Stomach smooth muscle (tissue), 2 donors: ENCODE measurements around the gene FAM43B.
A peak's percentile ranks its signal among the peaks of the same experiment; 100 is the strongest.

Source experiments
- H3K27ac ChIP-seq: one replicate; pipeline ENCODE4 v1.7.0; 2013; ENCODE audit warnings: mild to moderate bottlenecking, low read length, inconsistent platforms
- H3K27me3 ChIP-seq, 2 donors: one replicate each; pipeline ENCODE4 v1.7.0; 2013; ENCODE audit warnings: low read length in 2 of 2; ENCODE audit not compliant: insufficient read depth in 2 of 2, control insufficient read depth in 1 of 2
- H3K36me3 ChIP-seq, 2 donors: one replicate each; pipeline ENCODE4 v1.7.0; 2013; ENCODE audit warnings: low read length in 2 of 2; ENCODE audit not compliant: control insufficient read depth in 2 of 2, insufficient read depth in 2 of 2
- H3K4me1 ChIP-seq: one replicate; pipeline ENCODE4 v1.7.0; 2013; ENCODE audit warnings: low read length; ENCODE audit not compliant: control insufficient read depth, insufficient read depth
- H3K4me3 ChIP-seq, 2 donors: one replicate each; pipeline ENCODE4 v1.7.0; 2013; ENCODE audit warnings: low read length in 2 of 2
- H3K9ac ChIP-seq, 2 donors: one replicate each; pipeline ENCODE4 v1.7.0; 2013; ENCODE audit warnings: low read length in 2 of 2, mild to moderate bottlenecking in 1 of 2
- H3K9me3 ChIP-seq, 2 donors: one replicate each; pipeline ENCODE4 v1.7.0; 2013; ENCODE audit warnings: low read length in 2 of 2; ENCODE audit not compliant: control insufficient read depth in 2 of 2
- donor health status: healthy.
- donor health status: Pancreatic carcinoma.

Gene FAM43B

DNA sequence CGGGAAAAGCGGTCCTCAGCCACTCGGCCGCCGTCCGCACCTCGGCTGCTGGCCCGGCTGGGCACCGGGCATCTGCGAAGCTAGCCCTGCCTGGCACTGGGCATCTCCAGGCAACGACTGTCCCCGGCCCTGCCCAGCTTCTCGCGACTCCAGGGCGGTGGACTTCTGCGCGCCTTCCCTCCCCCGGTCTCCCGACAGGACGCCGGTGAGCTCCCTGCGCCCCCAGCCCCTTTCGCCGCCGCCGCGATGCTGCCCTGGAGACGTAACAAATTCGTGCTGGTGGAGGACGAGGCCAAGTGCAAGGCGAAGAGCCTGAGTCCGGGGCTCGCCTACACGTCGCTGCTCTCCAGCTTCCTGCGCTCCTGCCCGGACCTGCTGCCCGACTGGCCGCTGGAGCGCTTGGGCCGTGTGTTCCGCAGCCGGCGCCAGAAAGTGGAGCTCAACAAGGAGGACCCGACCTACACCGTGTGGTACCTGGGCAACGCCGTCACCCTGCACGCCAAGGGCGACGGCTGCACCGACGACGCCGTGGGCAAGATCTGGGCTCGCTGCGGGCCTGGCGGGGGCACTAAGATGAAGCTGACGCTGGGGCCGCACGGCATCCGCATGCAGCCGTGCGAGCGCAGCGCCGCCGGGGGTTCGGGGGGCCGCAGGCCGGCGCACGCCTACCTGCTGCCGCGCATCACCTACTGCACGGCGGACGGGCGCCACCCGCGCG, 514 bp downstream of the FAM43B start:
- Histone ChIP-seq H3K4me3 (peak overlapping the region; percentile 19 to 66), H3K36me3 (no peaks in the 10 kb centered on the region), H3K27me3 (peaks cover 32 to 47% of the 10 kb centered on the region in 2 donors), H3K4me1 (peaks cover 14% of the 10 kb centered on the region), H3K9ac (no peak overlapping the region), H3K27ac (no peak overlapping the region), H3K9me3 (no peaks in the 10 kb centered on the region)

GRCh38 chr1:20555025-20555757, 2.8 kb downstream of the FAM43B start:
- no peaks in the 10 kb centered on the region for H3K9me3 ChIP-seq
- H3K36me3 ChIP-seq: no peaks in the 10 kb centered on the region
- peaks cover 16% of the 10 kb centered on the region for H3K4me1 ChIP-seq
- H3K9ac ChIP-seq: no peak overlapping the region
- no peak overlapping the region for H3K4me3 ChIP-seq
- H3K27me3 ChIP-seq: peaks cover 34 to 47% of the 10 kb centered on the region in 2 donors
- no peak overlapping the region for H3K27ac ChIP-seq

DNA sequence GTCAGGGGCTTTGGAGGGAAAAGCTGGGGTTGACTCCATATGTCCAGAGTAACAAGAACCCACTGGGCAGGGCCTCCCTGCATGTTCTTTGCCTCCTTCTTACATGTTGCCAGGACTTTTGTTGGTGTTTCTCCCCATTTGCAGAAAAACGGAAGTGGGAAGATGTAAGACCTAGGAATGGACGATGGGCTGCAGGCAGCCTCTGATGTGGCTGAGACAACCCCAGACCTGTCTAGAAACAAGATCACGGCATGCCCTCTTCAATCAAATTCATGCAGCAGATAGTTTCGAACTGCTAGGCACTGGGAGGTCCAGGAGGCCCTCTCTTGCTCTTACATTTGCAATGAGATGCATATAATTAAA, 3.4 kb downstream of the FAM43B start:
- H3K4me3 ChIP-seq: no peak overlapping the region
- H3K9me3 ChIP-seq: no peaks in the 10 kb centered on the region
- peaks cover 16% of the 10 kb centered on the region for H3K4me1 ChIP-seq
- H3K9ac ChIP-seq: no peak overlapping the region
- H3K36me3 ChIP-seq: no peaks in the 10 kb centered on the region
- H3K27ac ChIP-seq: no peak overlapping the region
- peaks cover 34 to 51% of the 10 kb centered on the region in 2 donors for H3K27me3 ChIP-seq

GRCh38 chr1:20558191-20558590, 5.8 kb downstream of the FAM43B start:
- H3K4me1 ChIP-seq: peaks cover 9% of the 10 kb centered on the region

GRCh38 chr1:20560966-20561365, 8.6 kb downstream of the FAM43B start:
- H3K4me1 ChIP-seq: peaks cover 2% of the 10 kb centered on the region
- no peak overlapping the region for H3K27ac ChIP-seq
- no peaks in the 10 kb centered on the region for H3K36me3 ChIP-seq
- no peak overlapping the region for H3K4me3 ChIP-seq
- no peak overlapping the region for H3K9ac ChIP-seq
- H3K9me3 ChIP-seq: no peaks in the 10 kb centered on the region
- peaks cover 6 to 14% of the 10 kb centered on the region in 2 donors for H3K27me3 ChIP-seq

More at GRCh38 chr1:20558191-20558590, 5.8 kb downstream of the FAM43B start:
- no peak overlapping the region for H3K9ac ChIP-seq
- no peaks in the 10 kb centered on the region for H3K36me3 ChIP-seq
- H3K27me3 ChIP-seq: peaks cover 26 to 29% of the 10 kb centered on the region in 2 donors
- H3K9me3 ChIP-seq: no peaks in the 10 kb centered on the region
- H3K4me3 ChIP-seq: no peak overlapping the region
- no peak overlapping the region for H3K27ac ChIP-seq

DNA sequence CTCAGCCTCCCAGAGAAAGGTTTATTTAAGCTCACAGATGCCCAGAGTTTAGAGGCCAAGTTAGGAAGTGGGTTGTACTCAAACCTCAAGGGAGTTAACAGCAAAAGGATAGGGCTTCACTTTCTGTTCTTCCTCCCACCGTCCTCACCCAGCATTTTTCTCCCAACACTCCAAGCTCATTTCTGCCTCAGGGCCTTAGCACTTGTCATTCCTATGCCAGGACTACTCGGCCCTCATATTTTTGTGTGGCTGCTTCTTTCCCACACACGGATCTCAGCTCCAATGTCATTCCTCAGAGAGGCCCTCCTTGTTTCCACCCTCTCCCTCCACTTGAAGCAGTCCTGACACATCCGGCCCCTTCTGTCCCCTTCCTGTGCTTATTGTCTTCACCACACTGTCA, 12.9 kb downstream of the FAM43B start:
- peaks cover 3 to 10% of the 10 kb centered on the region in 2 donors for H3K27me3 ChIP-seq
- H3K9ac ChIP-seq: no peak overlapping the region
- no peaks in the 10 kb centered on the region for H3K4me1 ChIP-seq
- no peak overlapping the region for H3K4me3 ChIP-seq
- H3K9me3 ChIP-seq: no peaks in the 10 kb centered on the region
- H3K27ac ChIP-seq: no peak overlapping the region
- H3K36me3 ChIP-seq: no peaks in the 10 kb centered on the region

DNA sequence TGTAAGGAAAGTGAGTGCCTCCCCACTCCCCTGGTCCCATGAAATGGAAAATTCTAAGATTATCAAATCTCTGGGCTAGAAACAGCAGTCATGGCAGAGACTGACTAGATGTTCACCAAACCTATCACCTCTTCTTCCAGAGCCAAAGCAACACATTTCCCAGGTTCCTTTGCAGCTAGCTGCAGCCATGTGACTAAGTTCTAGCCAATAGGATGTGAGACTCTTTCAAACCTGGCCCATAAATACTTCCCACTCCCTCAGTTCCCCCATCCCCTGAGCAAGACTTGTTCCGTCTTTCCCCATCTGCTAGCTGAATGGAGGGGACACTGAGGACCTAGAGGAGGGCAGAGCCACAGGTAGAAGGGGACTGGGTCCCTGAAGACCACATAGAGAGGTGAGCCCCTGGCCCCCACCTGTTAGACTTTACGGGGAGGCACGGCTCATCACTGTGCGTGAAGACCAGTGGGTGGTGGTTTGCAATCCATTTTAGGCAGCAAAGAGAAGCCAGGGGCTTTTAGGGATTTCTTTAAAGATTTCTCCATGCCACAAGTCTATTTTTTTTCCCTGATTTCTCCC, 17.2 kb downstream of the FAM43B start:
- Histone ChIP-seq H3K9me3 (no peaks in the 10 kb centered on the region), H3K27me3 (peaks cover 0 to 8% of the 10 kb centered on the region in 2 donors), H3K4me1 (no peaks in the 10 kb centered on the region), H3K27ac (no peak overlapping the region), H3K9ac (no peak overlapping the region), H3K4me3 (no peak overlapping the region), H3K36me3 (no peaks in the 10 kb centered on the region)

DNA sequence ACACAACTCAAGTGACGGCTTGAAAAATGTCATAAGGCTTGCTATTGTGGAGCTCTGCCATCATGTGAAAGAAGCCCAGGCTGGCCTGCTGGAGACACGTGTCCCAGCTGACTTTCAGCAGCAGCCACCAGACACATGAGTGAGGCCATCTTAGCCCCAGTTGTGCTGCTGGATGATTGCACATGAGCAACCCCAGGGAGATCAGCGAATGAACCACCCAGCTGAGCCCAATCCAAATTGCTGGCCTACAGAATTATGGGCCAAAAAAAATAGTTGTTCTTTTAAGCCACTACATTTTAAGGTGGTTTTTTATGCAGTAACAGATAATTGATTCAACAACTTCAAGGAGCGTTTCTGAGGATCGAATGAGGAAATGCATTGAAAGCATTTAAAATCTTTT, 19.1 kb downstream of the FAM43B start:
- no peaks in the 10 kb centered on the region for H3K36me3 ChIP-seq
- no peaks in the 10 kb centered on the region for H3K9me3 ChIP-seq
- H3K4me1 ChIP-seq: no peaks in the 10 kb centered on the region
- no peak overlapping the region for H3K4me3 ChIP-seq
- no peak overlapping the region for H3K27ac ChIP-seq
- peaks cover 7 to 8% of the 10 kb centered on the region in 2 donors for H3K27me3 ChIP-seq
- no peak overlapping the region for H3K9ac ChIP-seq

- no peaks in the 10 kb centered on the region for H3K36me3 ChIP-seq
- no peak overlapping the region for H3K27ac ChIP-seq
- H3K4me3 ChIP-seq: no peak overlapping the region
- no peaks in the 10 kb centered on the region for H3K9me3 ChIP-seq
- peaks cover 6 to 7% of the 10 kb centered on the region in 2 donors for H3K27me3 ChIP-seq
- H3K4me1 ChIP-seq: no peaks in the 10 kb centered on the region
- H3K9ac ChIP-seq: no peak overlapping the region
These were observed 21.6 kb downstream of the FAM43B start for GRCh38 chr1:20573987-20574386.

DNA sequence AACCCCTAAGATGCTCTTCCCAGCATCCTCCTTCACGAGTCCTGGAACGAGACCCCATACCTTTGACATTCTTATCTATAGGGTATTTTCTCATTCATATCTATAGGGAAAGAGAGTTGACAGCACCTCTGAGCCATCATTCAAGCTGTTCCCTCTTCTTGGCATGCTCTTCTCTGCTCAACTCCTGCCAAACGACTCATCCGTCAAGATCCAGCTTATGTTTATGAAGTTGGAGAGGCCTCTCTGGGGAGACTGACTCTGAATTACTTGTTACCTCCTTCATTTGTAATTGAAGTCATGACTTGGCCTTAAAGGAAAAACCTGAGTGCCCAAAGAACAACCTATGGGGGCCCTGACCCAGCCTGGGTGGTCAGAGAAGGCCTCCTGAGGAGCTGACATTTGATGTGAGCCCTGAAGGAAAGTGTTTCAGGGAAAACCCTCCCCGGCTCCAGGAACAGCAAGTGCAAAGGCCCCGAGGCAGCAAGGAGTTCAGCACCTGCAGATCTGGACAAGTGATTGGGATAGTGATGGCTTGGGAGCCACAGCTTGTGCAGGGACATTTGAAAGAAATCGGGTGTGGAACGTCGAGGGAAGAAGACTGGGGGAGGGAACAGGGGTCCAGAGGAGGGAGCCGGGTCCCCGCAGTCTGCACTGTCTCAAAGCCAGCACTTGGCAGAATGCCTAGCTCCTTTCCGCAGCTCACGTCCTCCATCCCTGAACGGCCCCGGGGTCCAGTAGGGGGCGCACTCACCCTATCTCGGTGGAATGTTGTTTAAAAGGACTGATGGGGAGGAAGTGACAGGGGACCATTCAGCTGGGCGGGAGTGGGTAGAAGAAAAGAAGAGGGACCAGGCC, 22.5 kb downstream of the FAM43B start:
- H3K9ac ChIP-seq: no peak overlapping the region
- H3K27ac ChIP-seq: no peak overlapping the region
- peaks cover 6 to 7% of the 10 kb centered on the region in 2 donors for H3K27me3 ChIP-seq
- H3K4me1 ChIP-seq: no peaks in the 10 kb centered on the region
- no peaks in the 10 kb centered on the region for H3K9me3 ChIP-seq
- no peak overlapping the region for H3K4me3 ChIP-seq
- no peaks in the 10 kb centered on the region for H3K36me3 ChIP-seq
